GM18909 (cell line): ENCODE measurements around the gene CAMK1D.

Experiments used
- ATAC-seq: cut with Tn5 transposase; IDR thresholded peaks from one replicate; pipeline ENCODE4 v1.9.1; 2021; ENCODE audit warnings: mild to moderate bottlenecking; ENCODE audit not compliant: unreplicated experiment, poor library complexity

The CAMK1D gene

GRCh38 chr10:12455318-12455717 is 106.0 kb downstream of the CAMK1D start:
- ATAC-seq: no peak

DNA sequence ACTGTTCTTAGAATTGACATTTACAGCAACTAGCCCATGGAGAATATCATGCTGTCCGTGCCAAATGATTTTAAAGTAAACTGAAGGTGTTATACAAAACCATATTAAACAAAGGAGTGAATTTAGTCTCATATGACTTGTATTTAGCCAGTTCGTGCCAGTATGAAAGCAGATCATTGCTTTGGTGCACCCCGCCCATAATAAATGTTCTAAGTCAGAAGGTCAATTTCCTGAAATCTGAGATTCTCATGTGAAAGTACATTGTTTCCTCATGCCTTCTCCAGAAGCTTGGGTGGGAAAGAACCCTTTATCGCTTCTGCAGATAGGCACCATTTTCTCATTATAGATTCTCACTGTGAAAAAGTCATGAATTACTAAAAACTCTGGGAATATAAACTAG is 106.4 kb downstream of the CAMK1D start:
- ATAC-seq: no peak

DNA sequence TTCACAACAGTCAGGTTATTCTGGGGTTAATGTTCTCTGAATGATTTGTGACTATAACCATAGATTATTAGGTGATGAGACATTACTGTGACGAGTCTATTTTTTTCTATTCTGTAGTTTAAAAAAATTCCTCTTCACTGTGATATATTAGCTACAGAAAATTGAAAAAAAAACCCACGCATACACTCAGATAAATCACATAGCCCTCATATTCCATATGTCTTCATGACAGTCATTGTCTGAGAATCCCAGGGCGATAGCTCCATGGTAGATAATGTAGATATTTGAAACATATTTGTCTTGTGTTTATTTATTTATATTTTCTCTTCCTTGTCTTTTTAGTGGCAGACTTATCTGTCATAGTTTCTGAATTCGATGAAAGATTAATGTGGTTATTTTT is 110.0 kb downstream of the CAMK1D start:
- ATAC-seq: no peak

DNA sequence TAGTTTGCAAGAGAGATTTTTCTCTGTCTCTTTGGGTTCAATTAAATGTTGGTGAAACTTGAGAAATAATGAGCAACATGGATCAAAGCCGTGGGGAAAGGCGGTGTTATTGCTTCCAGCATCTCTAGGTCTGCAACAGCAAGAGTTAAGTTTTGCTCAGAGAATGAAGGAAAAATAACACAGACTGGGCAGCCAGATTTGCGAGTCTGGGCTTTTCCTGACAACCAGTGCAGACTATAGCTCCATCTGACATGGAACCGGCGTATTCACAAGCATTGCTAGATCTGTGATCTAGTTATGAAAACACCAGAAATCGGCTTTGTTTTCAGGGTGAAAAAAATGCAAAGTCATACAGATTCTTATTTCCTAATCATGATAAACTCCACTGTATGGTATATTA is 110.4 kb downstream of the CAMK1D start:
- ATAC-seq: no peak

GRCh38 chr10:12463459-12463838 is 114.1 kb downstream of the CAMK1D start:
- no peak for ATAC-seq

DNA sequence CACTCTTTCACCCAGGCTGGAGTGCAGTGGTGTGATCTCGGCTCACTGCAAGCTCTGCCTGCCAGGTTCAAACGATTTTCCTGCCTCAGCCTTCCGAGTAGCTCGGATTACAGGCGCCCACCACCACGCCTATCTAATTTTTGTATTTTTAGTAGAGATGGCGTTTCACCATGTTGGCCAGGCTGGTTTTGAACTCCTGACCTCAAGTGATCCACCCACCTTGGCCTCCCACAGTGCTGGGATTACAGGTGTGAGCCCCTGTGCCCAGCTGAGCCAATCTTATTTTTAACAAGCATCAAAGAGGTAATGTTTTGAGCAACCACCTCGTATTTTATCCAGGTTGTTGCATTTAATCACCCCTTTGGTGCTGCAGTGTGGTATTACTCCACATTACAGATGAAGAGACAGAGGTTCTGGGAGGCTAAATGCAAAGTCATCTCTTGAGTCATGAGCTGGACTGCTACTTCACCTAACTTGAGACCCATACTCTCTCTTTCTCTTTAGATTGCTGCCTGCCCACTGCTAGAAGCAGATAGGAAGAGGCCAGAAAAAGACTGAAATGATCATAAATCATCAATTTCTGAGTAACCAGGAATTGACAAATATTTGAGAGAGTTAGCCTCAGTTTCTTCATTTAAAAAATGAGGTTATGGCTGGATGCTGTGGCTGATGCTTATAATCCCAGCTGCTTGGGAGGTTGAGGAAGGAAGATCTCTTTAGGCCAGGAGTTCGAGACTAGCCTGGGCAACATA is 116.2 kb downstream of the CAMK1D start:
- ATAC-seq: no peak

DNA sequence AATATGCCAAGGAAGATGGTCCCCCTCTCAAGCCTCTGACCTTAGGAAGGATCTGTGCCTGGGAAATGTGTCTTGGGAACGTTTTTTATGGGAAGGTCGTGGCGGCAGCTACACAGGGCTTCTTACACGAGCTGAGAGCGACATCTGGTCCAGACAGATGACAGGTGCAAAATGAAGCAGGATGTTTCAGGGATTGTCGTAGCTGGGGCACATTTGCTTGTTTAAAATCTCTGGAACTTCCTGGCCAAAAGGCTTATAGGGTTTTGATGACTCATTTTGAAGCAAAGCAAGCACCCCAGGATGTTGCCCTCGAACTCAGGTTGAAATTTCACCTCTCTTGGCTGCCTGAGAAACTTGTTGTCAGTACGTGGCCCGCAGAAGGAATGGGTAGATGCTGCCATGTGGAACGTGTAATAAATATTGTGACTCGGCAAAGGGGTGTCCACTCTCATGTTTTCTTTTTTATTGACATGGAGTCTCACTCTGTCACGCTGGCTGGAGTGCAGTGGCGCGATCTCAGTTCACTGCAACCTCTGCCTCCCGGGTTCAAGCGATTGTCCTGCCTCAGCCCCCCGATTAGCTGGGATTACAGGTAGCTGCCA is 117.5 kb downstream of the CAMK1D start:
- ATAC-seq: no peak

GRCh38 chr10:12469345-12469744 is 120.0 kb downstream of the CAMK1D start:
- no peak for ATAC-seq

DNA sequence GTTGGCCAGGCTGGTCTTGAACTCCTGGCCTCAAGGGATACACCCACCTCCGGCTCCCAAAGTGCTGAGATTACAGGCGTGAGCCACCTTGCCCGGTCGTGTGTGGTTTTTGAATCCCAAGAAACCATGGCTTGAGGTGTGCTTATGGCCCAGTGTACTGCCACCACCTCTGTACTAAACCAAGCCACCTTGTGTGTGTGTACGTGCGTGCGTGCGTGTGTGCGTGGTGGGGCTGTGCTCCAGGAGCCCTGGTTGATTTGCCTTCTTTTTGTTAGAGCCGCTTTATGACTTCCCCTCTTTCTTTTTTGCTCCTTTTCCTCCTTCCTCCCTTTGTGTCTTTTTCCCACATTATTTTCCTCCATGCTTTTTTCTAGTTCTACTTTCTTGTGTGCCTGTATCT is 121.4 kb downstream of the CAMK1D start:
- no peak for ATAC-seq

- ATAC-seq: no peak
Measured at GRCh38 chr10:12471135-12471534, 121.8 kb downstream of the CAMK1D start.

- ATAC-seq: no peak
Measured at GRCh38 chr10:12473491-12473890, 124.1 kb downstream of the CAMK1D start.

- no peak for ATAC-seq
Measured at GRCh38 chr10:12474727-12475412, 125.5 kb downstream of the CAMK1D start.

DNA sequence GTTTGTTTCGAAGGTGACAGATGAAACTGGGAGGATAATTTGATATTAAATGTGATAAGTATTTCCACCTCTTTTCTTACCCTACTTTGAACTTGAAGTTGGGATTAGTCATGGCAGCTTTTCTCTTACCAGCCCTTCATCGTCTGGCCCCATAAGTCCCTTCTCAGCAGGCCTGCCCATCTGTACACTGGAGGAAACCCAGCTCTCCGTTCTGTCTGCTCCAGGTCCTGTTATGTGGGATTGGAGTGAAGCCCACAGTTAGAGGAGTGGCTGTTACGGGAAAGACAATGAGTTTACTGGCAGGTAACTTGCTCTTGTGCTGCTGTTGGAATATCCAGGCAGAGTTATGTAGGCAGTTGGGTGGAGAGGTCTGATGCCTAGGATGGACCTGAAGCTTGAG is 127.3 kb downstream of the CAMK1D start:
- no peak for ATAC-seq

- ATAC-seq: no peak
Measured at GRCh38 chr10:12479437-12479844, 130.1 kb downstream of the CAMK1D start.

DNA sequence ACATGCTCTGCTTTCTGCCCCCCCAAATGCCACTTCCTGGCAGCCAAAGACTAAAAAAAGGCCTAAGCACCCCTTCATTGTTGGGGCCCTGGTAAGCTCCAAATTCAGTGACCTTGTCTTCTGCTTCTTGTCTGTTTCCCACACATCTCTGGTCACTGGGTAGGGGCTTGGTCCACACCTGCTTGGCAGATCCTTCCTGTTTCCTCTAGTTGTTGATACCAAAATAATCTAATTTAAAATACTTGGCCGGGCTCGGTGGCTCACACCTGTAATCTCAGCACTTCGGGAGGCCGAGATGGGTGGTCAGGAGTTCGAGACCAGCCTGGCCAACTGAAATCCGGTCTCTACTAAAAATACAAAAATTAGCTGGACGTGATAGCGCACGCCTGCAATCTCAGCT is 130.6 kb downstream of the CAMK1D start:
- no peak for ATAC-seq

- ATAC-seq: no peak
Measured at GRCh38 chr10:12480440-12480839, 131.1 kb downstream of the CAMK1D start.

- ATAC-seq: no peak
Measured at GRCh38 chr10:12481924-12482323, 132.6 kb downstream of the CAMK1D start.

- ATAC-seq: no peak
Measured at GRCh38 chr10:12482587-12482986, 133.2 kb downstream of the CAMK1D start.

DNA sequence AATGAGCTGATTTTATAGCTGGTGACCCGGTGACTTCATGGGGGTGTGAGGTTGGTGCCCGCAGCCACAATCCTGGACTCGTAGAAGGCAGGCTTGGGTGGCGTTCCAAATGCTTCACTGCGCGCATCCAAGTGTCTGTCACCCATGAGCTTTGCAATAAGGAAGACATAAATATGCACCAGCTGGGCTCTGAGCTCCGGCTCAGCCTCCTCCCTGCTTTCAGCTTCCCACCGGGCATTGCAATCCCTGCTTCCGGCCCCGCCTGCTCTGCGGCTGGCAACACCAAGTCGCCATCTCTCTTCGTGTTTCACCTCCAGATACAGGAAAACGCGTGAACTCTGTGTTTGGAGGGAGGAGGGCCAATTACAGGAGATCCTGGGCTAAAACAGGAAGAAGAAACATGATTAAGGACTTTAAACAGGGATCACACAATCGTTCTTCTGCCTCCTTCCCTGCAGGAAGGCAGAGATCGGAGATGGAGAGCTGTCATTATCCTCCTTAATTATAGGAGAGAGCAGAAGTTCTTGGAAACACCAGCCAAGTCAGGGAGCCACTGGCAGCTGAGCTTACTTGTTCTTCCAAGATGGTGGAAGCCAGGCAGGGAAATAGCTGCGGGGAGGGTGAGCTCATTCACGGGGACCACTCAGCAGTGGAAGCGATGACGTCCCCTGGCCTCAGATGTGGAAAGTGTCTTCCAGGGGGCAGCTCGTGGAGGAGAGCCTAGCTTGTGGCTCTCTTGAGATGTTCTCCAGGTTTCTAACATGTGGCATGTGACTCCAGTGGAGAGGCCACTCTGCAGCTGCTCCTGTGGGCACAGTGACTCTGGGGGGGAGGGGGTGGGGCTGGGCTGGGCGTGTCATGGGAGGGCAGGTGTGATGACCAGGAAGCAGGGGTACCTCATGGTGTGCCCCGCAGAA is 134.9 kb downstream of the CAMK1D start:
- ATAC-seq: no peak

- no peak for ATAC-seq
Measured at GRCh38 chr10:12484941-12485805, 135.8 kb downstream of the CAMK1D start.
